HG02852 (cell line): ENCODE measurements around the gene ANKS1B.
"Not testable (repeated sequence)": the region's sequence is repeated elsewhere in the genome, so short reads cannot be mapped to it uniquely, and the experiment has no call there.

Experiments used
- ATAC-seq: cut with Tn5 transposase; IDR thresholded peaks from one replicate; pipeline ENCODE4 v1.9.1; 2021; ENCODE audit warnings: mild to moderate bottlenecking, moderate library complexity; ENCODE audit not compliant: unreplicated experiment

Gene ANKS1B

DNA sequence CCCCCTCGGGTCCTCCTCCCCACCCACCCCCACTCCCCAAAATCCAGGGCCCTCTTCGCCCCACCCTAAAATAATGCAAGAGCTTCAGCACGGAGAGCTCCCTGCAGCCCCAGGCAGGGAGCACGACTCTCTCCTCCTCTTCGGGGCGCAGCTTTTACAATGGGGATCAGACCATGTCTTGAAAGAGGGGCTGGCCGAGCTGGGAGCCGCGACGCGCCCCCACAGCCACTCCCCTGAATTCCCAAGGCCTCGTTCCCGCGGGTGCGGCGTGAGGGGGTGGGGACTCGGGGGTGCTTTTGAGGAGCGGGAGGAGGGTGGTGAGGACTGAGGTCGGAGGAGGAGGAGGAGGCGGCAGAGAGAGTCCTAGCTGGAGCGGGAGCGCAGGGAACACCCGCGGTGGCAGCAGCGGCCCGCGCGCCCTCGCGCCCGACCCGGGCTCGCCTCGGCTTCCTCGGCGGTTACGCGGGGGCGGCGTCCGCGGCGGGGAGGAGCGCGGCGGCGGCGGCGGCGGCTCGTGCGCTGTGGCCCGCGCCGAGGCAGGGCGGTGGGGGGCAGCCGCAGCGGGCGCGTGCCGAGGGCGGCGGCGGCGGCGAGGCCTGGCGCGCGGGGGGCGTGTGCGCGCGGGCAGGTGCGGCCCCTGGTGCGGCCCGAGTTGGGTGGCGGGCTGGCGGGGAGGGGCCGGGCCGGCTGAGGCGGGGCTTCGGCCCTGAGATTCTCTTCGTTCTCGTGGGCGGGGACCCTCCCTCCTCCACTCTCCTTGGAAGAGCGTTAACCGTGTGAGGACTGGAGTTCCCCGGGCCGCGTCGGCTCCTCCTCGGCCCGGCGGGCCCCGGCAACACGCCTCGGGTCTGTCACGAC, at the start of gene ANKS1B:
Gene ANKS1B, minus strand, starts transcription at position 666 of the 858 bp plus-strand sequence. CDS start 699 bp downstream, outside the sequence.
- peak; percentile 79 for ATAC-seq

GRCh38 chr12:100031836-100032235, 47.1 kb upstream of the ANKS1B start:
- no peak for ATAC-seq

DNA sequence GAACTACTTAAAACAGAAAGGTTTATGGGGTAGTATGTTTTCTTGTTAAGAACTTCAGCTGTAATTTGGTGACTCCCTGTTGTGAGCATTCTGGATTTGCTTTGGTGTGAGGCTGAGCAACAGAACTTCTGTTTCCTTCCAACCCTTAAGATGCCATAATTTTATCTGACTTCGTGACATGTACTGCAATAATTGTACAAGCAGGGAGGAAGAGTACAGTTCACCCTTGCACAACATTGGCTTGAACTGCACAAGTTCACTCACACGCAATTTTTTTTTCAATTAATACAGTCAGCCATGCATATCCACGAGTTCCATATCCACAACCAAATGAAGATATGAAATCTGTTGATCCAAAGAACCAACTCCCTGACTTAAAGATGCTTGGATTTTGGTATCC, 42.9 kb upstream of the ANKS1B start:
- ATAC-seq: no peak

DNA sequence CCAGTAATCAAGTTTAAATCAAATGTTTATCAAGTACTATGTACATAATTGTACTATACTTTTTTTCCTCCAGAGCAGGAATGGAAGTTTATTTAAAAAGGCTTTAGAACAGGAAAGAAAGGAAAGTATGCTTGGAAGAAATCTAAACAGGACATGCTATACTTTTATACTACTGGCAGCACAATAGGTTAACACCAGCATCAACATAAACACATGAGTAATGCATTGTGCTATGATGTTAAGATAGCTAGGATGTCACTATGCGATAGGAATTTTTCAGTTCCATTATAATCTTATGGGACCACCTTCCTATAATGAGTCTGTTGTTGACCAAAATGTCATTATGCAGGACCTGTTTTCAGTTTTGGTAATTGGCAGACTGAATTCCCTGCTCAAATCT, 41.5 kb upstream of the ANKS1B start:
- ATAC-seq: no peak

DNA sequence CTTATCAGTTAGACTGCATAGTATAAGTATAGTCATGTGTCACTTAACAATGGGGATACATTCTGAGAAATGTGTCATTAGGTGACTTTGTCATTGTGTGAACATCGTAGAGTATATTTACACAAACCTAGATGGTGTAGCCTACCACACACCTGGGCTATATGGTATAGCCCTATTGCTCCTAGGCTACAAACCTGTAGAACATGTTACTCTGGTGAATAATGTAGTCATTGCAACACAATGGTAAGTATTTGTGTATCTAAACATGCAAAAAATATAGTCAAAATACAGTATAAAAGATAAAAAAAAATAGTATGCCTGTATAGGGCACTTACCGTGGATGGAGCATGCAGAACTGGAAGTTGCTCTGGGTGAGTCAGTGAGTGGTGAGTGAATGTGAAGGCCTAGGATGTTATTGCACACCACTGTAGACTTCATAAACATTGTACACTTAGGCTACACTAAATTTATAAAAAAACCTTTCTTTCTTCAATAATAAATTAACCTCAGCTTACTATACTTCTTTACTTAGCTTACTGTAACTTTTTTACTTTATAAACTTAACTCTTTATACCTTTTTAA, 40.3 kb upstream of the ANKS1B start:
- no peak for ATAC-seq

- ATAC-seq: no peak
Measured at GRCh38 chr12:100020370-100020769, 35.6 kb upstream of the ANKS1B start.

DNA sequence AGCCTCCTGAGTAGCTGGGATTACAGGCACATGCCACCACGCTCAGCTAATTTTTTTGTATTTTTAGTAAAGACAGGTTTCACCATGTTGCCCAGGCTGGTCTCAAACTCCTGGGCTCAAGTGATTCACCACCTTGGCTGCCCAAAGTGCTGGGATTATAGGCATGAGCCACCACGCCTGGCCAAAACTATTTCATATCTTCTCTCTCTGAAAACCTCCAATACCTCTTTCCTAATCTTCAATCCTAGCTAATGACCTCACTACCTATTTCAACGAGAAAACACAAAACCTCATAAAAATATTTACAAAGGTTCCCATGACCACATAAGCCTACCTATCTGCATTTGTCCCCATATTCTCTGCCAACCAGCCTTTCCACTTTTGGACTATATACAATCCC, 32.3 kb upstream of the ANKS1B start:
- no peak for ATAC-seq

DNA sequence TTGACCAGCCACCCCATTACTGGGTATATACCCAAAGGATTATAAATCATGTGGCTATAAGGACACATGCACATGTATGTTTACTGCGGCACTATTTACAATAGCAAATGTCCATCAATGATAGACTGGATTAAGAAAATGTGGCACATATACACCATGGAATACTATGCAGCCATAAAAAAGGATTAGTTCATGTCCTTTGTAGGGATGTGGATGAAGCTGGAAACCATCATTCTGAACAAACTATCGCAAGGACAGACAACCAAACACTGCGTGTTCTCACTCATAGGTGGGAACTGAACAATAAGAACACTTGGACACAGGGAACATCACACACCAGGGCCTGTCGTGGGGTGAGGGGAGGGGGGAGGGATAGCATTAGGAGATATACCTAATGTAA, 31.6 kb upstream of the ANKS1B start:
- ATAC-seq: not testable (repeated sequence)

- not testable (repeated sequence) for ATAC-seq
Measured at GRCh38 chr12:100005846-100006245, 21.1 kb upstream of the ANKS1B start.

- ATAC-seq: no peak
Measured at GRCh38 chr12:99997806-99998205, 13.1 kb upstream of the ANKS1B start.

GRCh38 chr12:99996095-99996494, 11.4 kb upstream of the ANKS1B start:
- ATAC-seq: no peak

DNA sequence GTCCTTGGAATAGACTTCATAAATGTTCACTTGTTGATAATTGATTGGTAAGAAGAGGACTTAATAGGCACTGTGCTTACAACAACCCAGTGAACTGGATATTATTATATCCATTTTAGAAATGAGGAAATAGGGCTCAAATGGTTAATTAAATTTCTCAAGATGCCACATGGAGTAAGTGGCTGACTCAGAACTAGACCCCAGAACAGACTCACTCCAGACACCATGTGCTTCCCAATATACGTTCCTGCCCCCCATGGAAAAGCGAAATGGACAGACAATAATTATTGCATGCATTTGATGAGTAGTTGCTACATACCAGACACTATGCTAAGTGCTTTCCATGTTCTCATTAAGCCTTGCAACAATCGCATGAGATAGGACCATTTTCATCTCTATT, 895 bp upstream of the ANKS1B start:
- no peak for ATAC-seq

- ATAC-seq: no peak
Measured at GRCh38 chr12:99985129-99985570, 414 bp upstream of the ANKS1B start.

DNA sequence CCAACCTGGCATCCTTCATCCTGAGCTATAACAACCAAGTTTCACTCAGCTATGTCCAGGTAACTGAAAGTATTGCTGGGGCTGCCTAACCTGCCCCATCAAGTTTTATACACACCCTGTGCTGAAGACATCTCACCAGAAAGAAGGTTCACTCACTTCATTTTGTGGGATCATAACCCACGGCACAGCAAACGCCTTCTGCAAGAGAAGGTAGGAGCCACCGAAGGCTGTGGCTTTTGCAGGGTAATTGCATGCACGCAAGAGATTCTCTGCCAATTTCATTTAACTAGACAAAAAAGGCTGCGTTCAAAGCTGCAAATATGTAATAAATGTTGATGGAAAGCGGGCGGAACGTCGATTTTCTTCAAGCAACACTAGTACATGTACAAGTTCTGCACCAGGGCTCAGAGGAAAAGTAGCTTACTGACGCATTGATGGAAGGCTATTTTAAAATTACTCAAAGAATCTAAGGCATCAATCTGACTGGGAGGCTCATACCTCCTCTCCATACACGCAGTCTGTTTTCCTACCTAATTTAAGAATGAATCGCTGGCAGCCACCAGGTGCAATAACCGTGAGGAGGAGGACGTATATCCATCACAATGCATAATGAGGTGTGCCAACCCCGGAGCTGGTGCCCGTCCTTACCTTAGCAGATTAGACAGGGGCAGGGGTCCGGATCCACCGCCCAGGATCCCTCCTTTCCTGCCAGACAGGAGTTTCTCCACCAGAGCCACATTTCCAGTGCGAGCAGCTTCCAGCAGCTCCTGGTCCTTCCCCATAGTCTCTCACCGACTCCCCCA, 1.1 kb downstream of the ANKS1B start:
- no peak for ATAC-seq

DNA sequence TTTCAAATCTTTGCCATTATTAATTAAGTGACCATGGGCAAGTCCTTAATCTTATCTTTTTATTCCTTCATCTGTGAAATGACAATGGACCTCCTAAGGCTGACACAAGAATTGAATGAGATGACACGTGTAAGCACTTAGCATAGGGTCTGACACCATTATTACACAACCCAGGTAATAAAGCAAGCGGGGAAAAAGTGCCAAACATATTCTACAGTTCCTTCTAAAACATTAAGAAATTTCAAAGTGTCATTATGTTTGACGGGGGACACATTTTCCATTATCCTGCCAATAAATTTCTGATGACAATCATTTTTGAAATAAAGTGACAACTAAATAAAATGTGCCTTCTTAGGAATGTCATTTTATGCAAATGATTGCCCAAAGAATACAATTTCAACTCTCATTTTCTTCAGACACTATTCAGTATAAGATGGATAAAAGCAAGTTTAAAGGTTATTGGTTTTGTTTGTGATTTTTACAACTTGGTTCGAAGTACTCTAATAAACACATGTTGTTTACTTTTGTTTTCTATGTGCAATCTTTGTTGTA, 3.0 kb downstream of the ANKS1B start:
- no peak for ATAC-seq

- no peak for ATAC-seq
Measured at GRCh38 chr12:99979471-99979870, 5.3 kb downstream of the ANKS1B start.

GRCh38 chr12:99978152-99978551, 6.6 kb downstream of the ANKS1B start:
- no peak for ATAC-seq

DNA sequence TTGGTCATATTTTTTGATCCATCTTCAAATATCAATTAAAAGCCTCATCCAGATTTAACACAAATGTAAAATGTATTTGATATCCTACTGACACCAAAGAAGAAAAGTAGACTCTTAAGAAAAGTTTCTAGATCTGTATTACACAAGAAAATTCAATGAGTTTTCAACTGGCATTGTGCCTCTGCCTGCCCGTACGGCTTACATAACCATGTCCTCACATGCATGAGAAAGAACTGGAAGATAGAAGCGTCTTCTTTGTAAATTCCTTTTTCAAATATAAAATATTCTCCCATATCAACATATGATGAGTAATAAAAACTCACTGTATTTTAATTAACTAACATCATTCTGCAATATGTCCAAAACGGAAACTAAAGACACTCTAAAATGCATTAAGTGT, 7.2 kb downstream of the ANKS1B start:
- no peak for ATAC-seq

GRCh38 chr12:99976762-99977161, 8.0 kb downstream of the ANKS1B start:
- no peak for ATAC-seq

DNA sequence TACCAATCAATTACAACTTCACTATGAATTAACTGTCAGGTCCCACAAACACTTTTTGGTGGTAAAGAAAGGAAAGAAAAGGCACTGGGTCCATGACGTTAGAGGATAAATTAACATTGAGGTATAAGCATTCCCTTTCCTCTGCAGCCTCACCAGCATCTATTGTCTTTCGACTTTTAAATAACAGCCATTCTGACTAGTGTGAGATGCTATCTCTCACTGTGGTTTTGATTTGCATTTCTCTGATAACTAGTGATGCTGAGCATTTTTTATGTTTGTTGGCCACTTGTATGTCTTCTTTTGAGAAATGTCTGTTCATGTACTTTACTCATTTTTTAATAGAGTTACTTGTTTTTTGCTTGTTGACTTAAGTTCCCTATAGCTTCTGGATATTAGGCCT, 9.4 kb downstream of the ANKS1B start:
- ATAC-seq: no peak

GRCh38 chr12:99974146-99974545, 10.6 kb downstream of the ANKS1B start:
- no peak for ATAC-seq
